Caki2 (cell line): ENCODE results near the gene ZNF530. TPM values are rescaled to one million over a fixed set of nuclear protein-coding genes. Genes with fewer than 3 reads are reported as not detected.

ENCODE experiments used
- DNase-seq: peaks from one replicate; pipeline ENCODE4 v3.0.0-alpha.2; 2015; ENCODE audit warnings: low read depth
- in situ Hi-C: cut with HindIII; loops from 2 replicates; pipeline ENCODE4 v1.10.0; 2016; ENCODE audit warnings: low sequenced_read_pairs, low pct_unique_long_range_greater_than_20kb, mixed read lengths
- total RNA-seq: library from RNA; depleted of rRNA; stranded (reverse); fragments of >200 nt; shearing (Covaris generic); gene quantifications from 2 replicates; pipeline ENCODE4 v1.2.3, GENCODE V29; 2014; ENCODE audit warnings: low replicate concordance; rRNA removed

Gene ZNF530
- total RNA-seq, result 5.2 and 13.3 TPM in 2 replicates

- DNase-seq, result peak; percentile 86
- in situ Hi-C loops, result no loop called here
These were observed at the start of gene ZNF530 for GRCh38 chr19:57599761-57600383. TSS of gene ZNF530 (plus strand) at chr19:57599885. CDS start at chr19:57604346, 4,461 bp downstream.

- in situ Hi-C loops, result no loop called here
- DNase-seq, result no peak
These were observed 47.3 kb upstream of the ZNF530 start for GRCh38 chr19:57552432-57552831.

GRCh38 chr19:57557659-57558058 lies 42.0 kb upstream of the ZNF530 start:
- no peak for DNase-seq
- in situ Hi-C loops, result no loop called here

- DNase-seq, result peak; percentile 32
- in situ Hi-C loops, result no loop called here
These were observed 41.2 kb upstream of the ZNF530 start for GRCh38 chr19:57558525-57558924.

GRCh38 chr19:57559008-57559403 lies 40.7 kb upstream of the ZNF530 start:
- peak; percentile 36 for DNase-seq

GRCh38 chr19:57559404-57560025 lies 40.2 kb upstream of the ZNF530 start, which contains the start of gene ZNF550:
TSS of gene ZNF550 (minus strand) at chr19:57559863. CDS start at chr19:57559682, 181 bp downstream.
- peak; percentile 82 for DNase-seq
- in situ Hi-C loops, result no loop called here

More at GRCh38 chr19:57559008-57559403, 40.7 kb upstream of the ZNF530 start:
- in situ Hi-C loops, result no loop called here

- in situ Hi-C loops, result no loop called here
- peak; percentile 20 for DNase-seq
These were observed 39.6 kb upstream of the ZNF530 start for GRCh38 chr19:57560049-57560491.

GRCh38 chr19:57563547-57563946 lies 36.1 kb upstream of the ZNF530 start:
- DNase-seq, result no peak
- in situ Hi-C loops, result no loop called here

GRCh38 chr19:57566396-57567265 lies 33.1 kb upstream of the ZNF530 start:
- in situ Hi-C loops, result no loop called here
- DNase-seq, result peak; percentile 32

DNA sequence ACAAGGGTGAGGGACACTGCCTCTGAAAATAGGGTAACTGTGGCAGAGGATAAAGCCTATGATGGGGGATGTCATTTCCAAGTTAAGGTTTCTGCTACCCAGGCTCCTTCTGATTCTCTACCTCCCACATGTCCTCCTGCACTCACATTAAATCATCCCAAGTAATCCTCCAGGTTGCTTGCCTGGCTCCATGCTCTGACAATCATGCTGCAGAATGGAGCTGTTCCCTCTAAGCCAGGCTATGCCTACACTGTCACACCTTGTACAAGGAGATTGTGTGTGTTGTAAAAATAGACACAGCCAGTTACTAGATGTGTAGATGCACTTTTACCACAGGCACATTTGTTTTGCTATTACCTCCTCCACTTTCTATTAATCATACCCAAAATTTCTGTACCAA lies 29.0 kb upstream of the ZNF530 start:
- no peak for DNase-seq
- in situ Hi-C loops, result no loop called here

GRCh38 chr19:57572415-57572947 lies 27.2 kb upstream of the ZNF530 start:
- no peak for DNase-seq
- in situ Hi-C loops, result no loop called here

GRCh38 chr19:57576661-57577060 lies 23.0 kb upstream of the ZNF530 start:
- in situ Hi-C loops, result no loop called here
- DNase-seq, result no peak

GRCh38 chr19:57578487-57579205 lies 21.0 kb upstream of the ZNF530 start, which contains the start of gene ZNF416:
TSS of gene ZNF416 (minus strand) at chr19:57578911. CDS start at chr19:57578704, 207 bp downstream.
- DNase-seq, result peak; percentile 97
- in situ Hi-C loops, result no loop called here

GRCh38 chr19:57583104-57583520 lies 16.6 kb upstream of the ZNF530 start:
- no peak for DNase-seq

DNA sequence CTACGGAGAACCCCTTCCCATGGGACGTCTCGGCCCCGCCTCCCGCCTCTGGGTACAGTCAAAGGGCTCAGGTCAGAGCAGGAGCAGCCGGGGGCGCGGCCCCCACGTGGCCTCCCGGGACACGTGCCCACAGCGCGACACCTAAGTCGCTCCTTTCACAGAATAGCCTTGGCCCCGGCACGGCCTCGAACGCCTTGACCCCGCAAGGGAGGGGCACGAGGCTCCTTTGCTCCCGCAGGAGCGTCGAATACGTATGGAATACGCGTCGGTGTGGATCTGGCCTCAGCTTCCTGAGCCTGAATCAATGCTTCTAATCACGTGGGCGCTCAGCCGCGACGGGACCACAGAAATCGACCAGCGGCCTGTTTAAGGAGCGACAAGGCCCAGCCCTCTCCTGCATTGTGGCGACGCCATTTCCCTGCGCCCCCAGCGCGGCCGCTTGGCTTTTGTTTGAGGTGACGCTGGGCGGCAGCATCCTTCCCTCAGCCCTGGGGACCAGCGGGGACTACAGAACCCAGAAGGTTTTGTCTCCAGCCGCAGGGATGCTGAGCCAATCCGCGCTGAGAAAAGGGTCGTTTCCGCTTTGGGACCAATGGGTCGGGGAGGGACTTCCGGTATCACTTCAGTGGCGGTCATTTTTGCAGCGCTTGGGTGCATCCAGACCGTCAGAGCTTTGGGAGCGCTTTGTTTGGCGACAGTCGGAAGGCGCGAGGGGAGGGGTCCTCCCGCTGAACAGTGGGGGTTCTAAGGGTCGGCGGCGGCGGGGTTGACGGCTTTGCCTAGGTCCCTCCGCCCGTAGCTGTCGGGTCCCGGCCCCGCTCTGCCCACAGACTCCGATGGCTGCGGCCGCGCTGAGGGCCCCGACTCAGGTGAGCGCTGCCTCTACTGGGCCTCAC lies 15.9 kb upstream of the ZNF530 start, which contains the start of gene ZIK1:
Gene ZIK1, plus strand, starts transcription at position 625 of the 896 bp plus-strand sequence. Its CDS starts 212 bp downstream, at position 837.
- in situ Hi-C loops, result no loop called here

More at GRCh38 chr19:57583104-57583520, 16.6 kb upstream of the ZNF530 start:
- in situ Hi-C loops, result no loop called here

DNA sequence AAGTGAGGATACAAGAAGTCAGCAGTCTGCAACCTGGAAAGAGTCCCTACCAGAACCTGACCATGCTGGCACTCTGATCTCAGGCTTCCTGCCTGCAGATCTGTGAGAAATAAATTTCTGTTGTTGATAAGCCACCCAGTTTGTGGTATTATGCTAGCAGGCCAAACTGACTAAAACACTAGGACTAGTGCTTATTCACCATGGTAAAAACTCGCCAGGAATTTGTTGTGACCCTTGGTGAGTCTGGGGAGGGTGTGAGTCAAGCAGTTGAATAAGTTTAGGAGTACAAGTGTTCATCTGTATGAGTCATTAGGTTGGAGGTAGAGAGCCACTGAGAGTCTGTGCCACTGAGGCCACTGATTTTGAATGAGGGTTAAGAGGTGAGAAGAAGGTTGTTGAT lies 12.2 kb upstream of the ZNF530 start:
- DNase-seq, result no peak
- in situ Hi-C loops, result no loop called here

More for the DNA sequence above, 15.9 kb upstream of the ZNF530 start, which contains the start of gene ZIK1:
- peak; percentile 72 for DNase-seq

- in situ Hi-C loops, result no loop called here
- DNase-seq, result no peak
These were observed 316 bp upstream of the ZNF530 start for GRCh38 chr19:57599377-57599760.
